Stimulated activated naive CD8-positive, alpha-beta T cell treated with anti-CD3 and anti-CD28 coated beads, Interleukin-15, amount 100 ng/mL, for 72 hours (primary cell): ENCODE data around the gene SEPTIN3.

Experiments used
- ATAC-seq: fragments of 150-1000 bp; cut with Tn5 transposase; 2 replicates; pipeline ENCODE4 v1.10.0; 2021; ENCODE audit warnings: mild to moderate bottlenecking, moderate library complexity
- DNase-seq, 2 donors: peaks; one replicate each; pipeline ENCODE4 v3.0.0; 2021 to 2022
- H3K27ac Mint-ChIP-seq, 2 donors: one replicate each; pipeline ENCODE4 v1.8.0; 2022; ENCODE audit warnings: mild to moderate bottlenecking in 2 of 2, mixed read lengths in 2 of 2, moderate library complexity in 2 of 2
- H3K27me3 Mint-ChIP-seq: one replicate; pipeline ENCODE4 v1.8.0; 2022; ENCODE audit warnings: mixed read lengths
- H3K4me1 Mint-ChIP-seq: one replicate; pipeline ENCODE4 v1.8.0; 2022; ENCODE audit warnings: mild to moderate bottlenecking, mixed read lengths
- H3K4me3 Mint-ChIP-seq, 2 donors: one replicate each; pipeline ENCODE4 v1.8.0; 2022; ENCODE audit warnings: mild to moderate bottlenecking in 2 of 2, mixed read lengths in 2 of 2, moderate library complexity in 1 of 2
- H3K9me3 Mint-ChIP-seq, 2 donors: one replicate each; pipeline ENCODE4 v1.8.0; 2022; ENCODE audit warnings: mixed read lengths in 2 of 2

SEPTIN3 gene

GRCh38 chr22:41957941-41958556 is 11.2 kb upstream of the SEPTIN3 start:
- DNase-seq: no peak
- ATAC-seq: peak; percentile 68
- Mint-ChIP-seq H3K27me3 (peaks cover 11% of the 10 kb centered on the region), H3K9me3 (no peaks in the 10 kb centered on the region), H3K4me1 (peaks cover 12% of the 10 kb centered on the region), H3K4me3 (peak overlapping the region; percentile 75 to 79), H3K27ac (peak overlapping the region in 1 of 2 donors; percentile 80)

GRCh38 chr22:41963453-41964111 is 5.7 kb upstream of the SEPTIN3 start:
- Mint-ChIP-seq H3K4me3 (no peak overlapping the region), H3K4me1 (no peaks in the 10 kb centered on the region), H3K27me3 (no peaks in the 10 kb centered on the region), H3K9me3 (no peaks in the 10 kb centered on the region), H3K27ac (no peak overlapping the region)
- ATAC-seq (no peak), DNase-seq (no peak)

- DNase-seq (no peak), ATAC-seq (no peak)
- Mint-ChIP-seq H3K4me3 (no peak overlapping the region), H3K27me3 (no peaks in the 10 kb centered on the region), H3K4me1 (no peaks in the 10 kb centered on the region), H3K27ac (no peak overlapping the region), H3K9me3 (no peaks in the 10 kb centered on the region)
These were observed 5.1 kb upstream of the SEPTIN3 start for GRCh38 chr22:41964112-41964491.

- no peaks in the 10 kb centered on the region for H3K9me3 Mint-ChIP-seq
- DNase-seq (no peak), ATAC-seq (no peak)
- no peak overlapping the region for H3K27ac Mint-ChIP-seq
- no peak overlapping the region for H3K4me3 Mint-ChIP-seq
- H3K27me3 Mint-ChIP-seq: peaks cover 7% of the 10 kb centered on the region
- H3K4me1 Mint-ChIP-seq: no peaks in the 10 kb centered on the region
These were observed 3.0 kb upstream of the SEPTIN3 start for GRCh38 chr22:41966225-41966606.

GRCh38 chr22:41966607-41967240 is 2.5 kb upstream of the SEPTIN3 start:
- DNase-seq: peak; percentile 28 to 63
- peak overlapping the region in 1 of 2 donors; percentile 36 for H3K27ac Mint-ChIP-seq
- H3K27me3 Mint-ChIP-seq: peaks cover 12% of the 10 kb centered on the region
- H3K4me3 Mint-ChIP-seq: no peak overlapping the region
- no peaks in the 10 kb centered on the region for H3K4me1 Mint-ChIP-seq
- H3K9me3 Mint-ChIP-seq: no peaks in the 10 kb centered on the region
- ATAC-seq: peak; percentile 82

GRCh38 chr22:41968601-41969000 is 642 bp upstream of the SEPTIN3 start:
- Mint-ChIP-seq H3K27me3 (peaks cover 28% of the 10 kb centered on the region), H3K4me1 (no peaks in the 10 kb centered on the region), H3K27ac (no peak overlapping the region), H3K9me3 (no peaks in the 10 kb centered on the region), H3K4me3 (no peak overlapping the region)
- ATAC-seq (no peak), DNase-seq (no peak)

- Mint-ChIP-seq H3K4me1 (no peaks in the 10 kb centered on the region), H3K9me3 (no peaks in the 10 kb centered on the region), H3K27ac (no peak overlapping the region), H3K27me3 (peaks cover 45% of the 10 kb centered on the region), H3K4me3 (no peak overlapping the region)
- DNase-seq: no peak
- ATAC-seq: no peak
These were observed 1.4 kb downstream of the SEPTIN3 start for GRCh38 chr22:41970601-41971000.

- ATAC-seq (no peak), DNase-seq (no peak)
- Mint-ChIP-seq H3K9me3 (no peaks in the 10 kb centered on the region), H3K27me3 (peaks cover 53% of the 10 kb centered on the region), H3K4me3 (no peak overlapping the region), H3K27ac (no peak overlapping the region), H3K4me1 (peaks cover 7% of the 10 kb centered on the region)
These were observed 2.2 kb downstream of the SEPTIN3 start for GRCh38 chr22:41971431-41971830.

- peaks cover 7% of the 10 kb centered on the region for H3K4me1 Mint-ChIP-seq
- H3K27me3 Mint-ChIP-seq: peaks cover 82% of the 10 kb centered on the region
- ATAC-seq (no peak), DNase-seq (no peak)
- H3K27ac Mint-ChIP-seq: no peak overlapping the region
- H3K9me3 Mint-ChIP-seq: no peaks in the 10 kb centered on the region
- no peak overlapping the region for H3K4me3 Mint-ChIP-seq
These were observed 5.5 kb downstream of the SEPTIN3 start for GRCh38 chr22:41974691-41975290.

- Mint-ChIP-seq H3K27me3 (peaks cover 82% of the 10 kb centered on the region), H3K27ac (peak overlapping the region in 1 of 2 donors; percentile 31), H3K4me3 (peak overlapping the region; percentile 43 to 59), H3K4me1 (peaks cover 7% of the 10 kb centered on the region), H3K9me3 (no peaks in the 10 kb centered on the region)
- ATAC-seq (no peak), DNase-seq (no peak)
These were observed 6.2 kb downstream of the SEPTIN3 start for GRCh38 chr22:41975299-41976069.

GRCh38 chr22:41976070-41976901 is 7.0 kb downstream of the SEPTIN3 start:
- Mint-ChIP-seq H3K27me3 (peaks cover 75% of the 10 kb centered on the region), H3K4me3 (peak overlapping the region; percentile 43 to 59), H3K27ac (peak overlapping the region in 1 of 2 donors; percentile 31), H3K9me3 (no peaks in the 10 kb centered on the region), H3K4me1 (peaks cover 7% of the 10 kb centered on the region)
- ATAC-seq: peak; percentile 73
- DNase-seq: peak in 1 of 2 donors; percentile 29

GRCh38 chr22:41976961-41977566 is 7.8 kb downstream of the SEPTIN3 start:
- no peak for DNase-seq
- no peaks in the 10 kb centered on the region for H3K9me3 Mint-ChIP-seq
- H3K4me1 Mint-ChIP-seq: peaks cover 7% of the 10 kb centered on the region
- ATAC-seq: peak; percentile 43
- H3K27me3 Mint-ChIP-seq: peaks cover 67% of the 10 kb centered on the region
- H3K4me3 Mint-ChIP-seq: peak overlapping the region; percentile 4 to 38
- no peak overlapping the region for H3K27ac Mint-ChIP-seq

GRCh38 chr22:41978732-41979131 is 9.5 kb downstream of the SEPTIN3 start:
- DNase-seq: no peak
- ATAC-seq: no peak
- H3K4me1 Mint-ChIP-seq: peaks cover 7% of the 10 kb centered on the region
- no peak overlapping the region for H3K4me3 Mint-ChIP-seq
- no peaks in the 10 kb centered on the region for H3K9me3 Mint-ChIP-seq
- peaks cover 55% of the 10 kb centered on the region for H3K27me3 Mint-ChIP-seq
- no peak overlapping the region for H3K27ac Mint-ChIP-seq

- DNase-seq (no peak), ATAC-seq (no peak)
- H3K27ac Mint-ChIP-seq: no peak overlapping the region
- no peak overlapping the region for H3K4me3 Mint-ChIP-seq
- no peaks in the 10 kb centered on the region for H3K9me3 Mint-ChIP-seq
- H3K27me3 Mint-ChIP-seq: peaks cover 47% of the 10 kb centered on the region
- H3K4me1 Mint-ChIP-seq: peaks cover 7% of the 10 kb centered on the region
These were observed 10.4 kb downstream of the SEPTIN3 start for GRCh38 chr22:41979423-41980250.
